ES-I3 (cell line): Measurements from ENCODE around the gene IFITM10.

ENCODE experiments used
- H3K36me3 ChIP-seq: 2 replicates; pipeline ENCODE4 v1.6.1; 2013; ENCODE audit warnings: mild to moderate bottlenecking, low read length, control low read depth, moderate library complexity; ENCODE audit not compliant: insufficient read depth
- H3K4me1 ChIP-seq: 2 replicates; pipeline ENCODE4 v1.6.1; 2013; ENCODE audit warnings: mild to moderate bottlenecking, control low read depth, low read length; ENCODE audit not compliant: insufficient read depth
- H3K9ac ChIP-seq: 2 replicates; pipeline ENCODE4 v1.6.1; 2013; ENCODE audit warnings: low read depth, mild to moderate bottlenecking, low read length, moderate library complexity
- H3K9me3 ChIP-seq: 2 replicates; pipeline ENCODE4 v1.6.1; 2013; ENCODE audit warnings: mild to moderate bottlenecking, low read length, moderate library complexity; ENCODE audit not compliant: control insufficient read depth, insufficient read depth

Gene IFITM10

GRCh38 chr11:1734641-1735081 lies 15.7 kb downstream of the IFITM10 start:
- Histone ChIP-seq H3K36me3 (no peaks in the 10 kb centered on the region), H3K9me3 (no peaks in the 10 kb centered on the region), H3K9ac (no peak overlapping the region), H3K4me1 (no peaks in the 10 kb centered on the region)

- no peaks in the 10 kb centered on the region for H3K36me3 ChIP-seq
- no peaks in the 10 kb centered on the region for H3K9me3 ChIP-seq
- no peak overlapping the region for H3K9ac ChIP-seq
- H3K4me1 ChIP-seq = no peaks in the 10 kb centered on the region
Observed at GRCh38 chr11:1733716-1734640, 16.4 kb downstream of the IFITM10 start.

- no peak overlapping the region for H3K9ac ChIP-seq
- no peaks in the 10 kb centered on the region for H3K9me3 ChIP-seq
- no peaks in the 10 kb centered on the region for H3K36me3 ChIP-seq
- H3K4me1 ChIP-seq = no peaks in the 10 kb centered on the region
Observed at GRCh38 chr11:1733009-1733715, 17.2 kb downstream of the IFITM10 start.

- H3K36me3 ChIP-seq = no peaks in the 10 kb centered on the region
- H3K4me1 ChIP-seq = no peaks in the 10 kb centered on the region
- H3K9me3 ChIP-seq = no peaks in the 10 kb centered on the region
- no peak overlapping the region for H3K9ac ChIP-seq
Observed at GRCh38 chr11:1732418-1733008, 17.9 kb downstream of the IFITM10 start.

- no peak overlapping the region for H3K9ac ChIP-seq
- H3K36me3 ChIP-seq = no peaks in the 10 kb centered on the region
- no peaks in the 10 kb centered on the region for H3K4me1 ChIP-seq
- no peaks in the 10 kb centered on the region for H3K9me3 ChIP-seq
Observed at GRCh38 chr11:1731451-1732059, 18.8 kb downstream of the IFITM10 start.

- Histone ChIP-seq H3K4me1 (no peaks in the 10 kb centered on the region), H3K9ac (no peak overlapping the region), H3K36me3 (no peaks in the 10 kb centered on the region), H3K9me3 (no peaks in the 10 kb centered on the region)
Observed at GRCh38 chr11:1730059-1730629, 20.3 kb downstream of the IFITM10 start.

GRCh38 chr11:1729692-1730011 lies 20.7 kb downstream of the IFITM10 start:
- Histone ChIP-seq H3K9ac (no peak overlapping the region), H3K4me1 (no peaks in the 10 kb centered on the region), H3K9me3 (no peaks in the 10 kb centered on the region), H3K36me3 (no peaks in the 10 kb centered on the region)

GRCh38 chr11:1728931-1729691 lies 21.3 kb downstream of the IFITM10 start:
- no peaks in the 10 kb centered on the region for H3K36me3 ChIP-seq
- H3K4me1 ChIP-seq = no peaks in the 10 kb centered on the region
- H3K9ac ChIP-seq = no peak overlapping the region
- H3K9me3 ChIP-seq = no peaks in the 10 kb centered on the region

- no peaks in the 10 kb centered on the region for H3K4me1 ChIP-seq
- H3K36me3 ChIP-seq = no peaks in the 10 kb centered on the region
- H3K9me3 ChIP-seq = no peaks in the 10 kb centered on the region
- no peak overlapping the region for H3K9ac ChIP-seq
Observed at GRCh38 chr11:1728301-1728700, 22.1 kb downstream of the IFITM10 start.

- Histone ChIP-seq H3K36me3 (no peaks in the 10 kb centered on the region), H3K4me1 (no peaks in the 10 kb centered on the region), H3K9me3 (no peaks in the 10 kb centered on the region), H3K9ac (no peak overlapping the region)
Observed at GRCh38 chr11:1727861-1728260, 22.5 kb downstream of the IFITM10 start.

GRCh38 chr11:1727096-1727690 lies 23.2 kb downstream of the IFITM10 start:
- Histone ChIP-seq H3K9ac (no peak overlapping the region), H3K36me3 (no peaks in the 10 kb centered on the region), H3K4me1 (no peaks in the 10 kb centered on the region), H3K9me3 (no peaks in the 10 kb centered on the region)

- H3K9me3 ChIP-seq = no peaks in the 10 kb centered on the region
Observed at GRCh38 chr11:1719781-1720180, 30.6 kb downstream of the IFITM10 start.

GRCh38 chr11:1718326-1718725 lies 32.1 kb downstream of the IFITM10 start:
- no peak overlapping the region for H3K9ac ChIP-seq
- H3K9me3 ChIP-seq = no peaks in the 10 kb centered on the region
- no peaks in the 10 kb centered on the region for H3K36me3 ChIP-seq
- H3K4me1 ChIP-seq = no peaks in the 10 kb centered on the region

More at GRCh38 chr11:1719781-1720180, 30.6 kb downstream of the IFITM10 start:
- Histone ChIP-seq H3K36me3 (no peaks in the 10 kb centered on the region), H3K4me1 (no peaks in the 10 kb centered on the region), H3K9ac (no peak overlapping the region)
